Activated T-cell treated with anti-CD3 and anti-CD28 coated beads, Interleukin-2, amount 50 U/mL, for 24 hours (primary cell): ENCODE data around the gene WSB1.

ENCODE experiments used
- DNase-seq: peaks from one replicate; pipeline ENCODE4 v3.0.0-alpha.2; 2020
- H3K27ac Mint-ChIP-seq: 2 replicates; pipeline ENCODE4 v1.8.0; 2020; ENCODE audit warnings: mild to moderate bottlenecking, mixed read lengths
- H3K27me3 Mint-ChIP-seq: 2 replicates; pipeline ENCODE4 v1.8.0; 2020; ENCODE audit warnings: mixed read lengths
- H3K36me3 Mint-ChIP-seq: 2 replicates; pipeline ENCODE4 v1.8.0; 2020; ENCODE audit warnings: low read depth, mixed read lengths
- H3K4me1 Mint-ChIP-seq: 2 replicates; pipeline ENCODE4 v1.8.0; 2020; ENCODE audit warnings: low read depth, mixed read lengths
- H3K4me3 Mint-ChIP-seq: 2 replicates; pipeline ENCODE4 v1.8.0; 2020; ENCODE audit warnings: mild to moderate bottlenecking, moderate library complexity, mixed read lengths
- H3K9me3 Mint-ChIP-seq: 2 replicates; pipeline ENCODE4 v1.8.0; 2020; ENCODE audit warnings: mixed read lengths

Gene WSB1

DNA sequence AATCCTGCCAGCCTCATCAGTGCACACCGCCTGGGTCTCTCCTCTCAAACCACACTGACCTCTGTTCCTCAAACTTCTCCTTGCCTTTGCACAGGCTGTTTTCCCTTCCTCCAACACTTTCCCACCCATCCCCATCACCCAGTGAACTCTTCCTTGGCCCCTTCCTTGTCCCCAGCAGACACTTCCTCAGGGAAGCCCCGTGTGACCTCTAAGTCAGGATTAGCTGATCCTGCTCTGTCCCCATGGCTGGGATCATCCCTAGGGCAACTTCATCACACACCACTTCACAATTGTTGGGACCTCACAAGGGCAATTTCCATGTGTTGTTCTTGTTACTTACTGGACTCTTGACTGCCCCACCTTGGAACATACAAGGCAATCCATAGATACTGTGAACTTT, 67.8 kb downstream of the WSB1 start:
- H3K4me3 Mint-ChIP-seq: no peak overlapping the region
- no peaks in the 10 kb centered on the region for H3K9me3 Mint-ChIP-seq
- H3K27ac Mint-ChIP-seq: no peak overlapping the region
- H3K27me3 Mint-ChIP-seq: no peaks in the 10 kb centered on the region
- no peak for DNase-seq
- H3K36me3 Mint-ChIP-seq: no peaks in the 10 kb centered on the region
- peaks cover 6% of the 10 kb centered on the region for H3K4me1 Mint-ChIP-seq

DNA sequence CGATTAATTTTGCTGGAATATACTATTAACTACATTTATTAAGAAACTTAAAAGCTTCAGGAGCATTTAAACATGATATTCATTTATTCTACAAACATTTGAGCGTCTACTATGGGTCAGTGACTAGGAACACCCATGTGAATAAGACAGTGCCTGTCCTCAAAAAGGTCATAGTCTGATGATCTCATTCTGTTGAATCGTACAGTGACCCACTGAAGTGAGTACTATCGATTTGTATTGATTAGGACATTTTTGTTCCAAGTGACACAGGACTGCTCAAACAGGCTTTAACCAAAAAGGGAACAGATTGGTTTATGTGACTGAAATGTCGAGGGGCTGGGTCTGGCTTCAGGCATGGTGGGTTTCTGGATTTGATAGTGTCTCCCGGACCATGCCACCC, 68.6 kb downstream of the WSB1 start:
- no peak overlapping the region for H3K27ac Mint-ChIP-seq
- no peak overlapping the region for H3K4me3 Mint-ChIP-seq
- no peaks in the 10 kb centered on the region for H3K9me3 Mint-ChIP-seq
- no peaks in the 10 kb centered on the region for H3K36me3 Mint-ChIP-seq
- no peak for DNase-seq
- peaks cover 6% of the 10 kb centered on the region for H3K4me1 Mint-ChIP-seq
- H3K27me3 Mint-ChIP-seq: no peaks in the 10 kb centered on the region

DNA sequence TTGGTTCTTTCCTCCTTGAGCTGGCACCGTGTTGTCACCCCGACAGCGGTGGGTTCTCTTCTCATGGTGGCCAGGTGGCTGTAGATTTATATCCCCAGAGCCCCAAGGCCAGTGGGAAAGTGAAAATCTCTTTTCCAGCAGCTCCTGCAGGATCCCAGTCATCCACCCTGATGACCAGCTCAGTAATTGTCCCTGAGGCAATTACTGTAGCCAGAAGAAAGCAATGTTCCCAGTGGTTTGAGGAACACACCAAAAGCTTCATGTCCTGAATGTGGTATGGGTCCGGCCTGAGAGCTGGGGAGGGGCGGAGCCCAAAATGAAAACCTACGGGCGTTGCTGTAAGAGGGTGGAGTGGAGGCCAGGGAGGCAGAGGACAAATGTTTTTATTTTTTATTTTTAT, 69.0 kb downstream of the WSB1 start:
- Mint-ChIP-seq H3K4me1 (peaks cover 6% of the 10 kb centered on the region), H3K9me3 (no peaks in the 10 kb centered on the region), H3K36me3 (no peaks in the 10 kb centered on the region), H3K27me3 (no peaks in the 10 kb centered on the region), H3K27ac (no peak overlapping the region), H3K4me3 (no peak overlapping the region)
- no peak for DNase-seq

DNA sequence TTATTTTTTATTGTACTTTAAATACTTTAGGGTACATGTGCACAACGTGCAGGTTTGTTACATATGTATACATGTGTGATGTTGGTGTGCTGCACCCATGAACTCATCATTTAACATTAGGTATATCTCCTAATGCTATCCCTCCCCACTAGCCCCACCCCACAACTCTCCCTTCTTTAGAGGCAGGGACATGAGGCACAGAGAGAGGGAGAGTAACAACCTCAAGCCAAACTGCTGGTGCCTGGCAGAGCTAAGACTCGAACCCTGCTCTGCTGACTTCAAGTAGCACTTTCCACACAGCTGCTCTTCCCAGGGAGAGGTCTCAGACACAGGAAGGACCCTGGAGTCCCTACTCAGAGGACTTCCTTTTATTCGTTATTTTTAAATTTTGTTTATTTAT, 69.4 kb downstream of the WSB1 start:
- Mint-ChIP-seq H3K27me3 (no peaks in the 10 kb centered on the region), H3K36me3 (no peaks in the 10 kb centered on the region), H3K4me1 (peaks cover 6% of the 10 kb centered on the region), H3K27ac (no peak overlapping the region), H3K4me3 (no peak overlapping the region), H3K9me3 (no peaks in the 10 kb centered on the region)
- no peak for DNase-seq
